Central memory CD8-positive, alpha-beta T cell (primary cell): ENCODE measurements around the gene LDB3.

Experiments used
- ATAC-seq: fragments of 150-1000 bp; cut with Tn5 transposase; replicated peaks from 2 replicates; pipeline ENCODE4 v1.10.0; 2022; ENCODE audit warnings: mild to moderate bottlenecking, moderate FRiP score, moderate number of reproducible peaks; ENCODE audit not compliant: poor library complexity, severe bottlenecking; ENCODE audit errors: extremely low read depth
- DNase-seq, 2 donors: peaks; one replicate each; pipeline ENCODE4 v3.0.0; 2021; ENCODE audit warnings: low spot score in 2 of 2
- H3K27ac Mint-ChIP-seq: one replicate; pipeline ENCODE4 v1.8.0; 2022; ENCODE audit warnings: low read depth, mild to moderate bottlenecking, moderate library complexity, mixed read lengths
- H3K27me3 Mint-ChIP-seq: one replicate; pipeline ENCODE4 v1.8.0; 2022; ENCODE audit warnings: mixed read lengths
- H3K36me3 Mint-ChIP-seq: one replicate; pipeline ENCODE4 v1.8.0; 2022; ENCODE audit warnings: mild to moderate bottlenecking, moderate library complexity, mixed read lengths; ENCODE audit not compliant: insufficient read depth
- H3K4me1 Mint-ChIP-seq: one replicate; pipeline ENCODE4 v1.8.0; 2022; ENCODE audit warnings: mixed read lengths
- H3K4me3 Mint-ChIP-seq: one replicate; pipeline ENCODE4 v1.8.0; 2022; ENCODE audit warnings: mild to moderate bottlenecking, moderate library complexity, mixed read lengths
- H3K9me3 Mint-ChIP-seq: one replicate; pipeline ENCODE4 v1.8.0; 2022; ENCODE audit warnings: mixed read lengths

The LDB3 gene

DNA sequence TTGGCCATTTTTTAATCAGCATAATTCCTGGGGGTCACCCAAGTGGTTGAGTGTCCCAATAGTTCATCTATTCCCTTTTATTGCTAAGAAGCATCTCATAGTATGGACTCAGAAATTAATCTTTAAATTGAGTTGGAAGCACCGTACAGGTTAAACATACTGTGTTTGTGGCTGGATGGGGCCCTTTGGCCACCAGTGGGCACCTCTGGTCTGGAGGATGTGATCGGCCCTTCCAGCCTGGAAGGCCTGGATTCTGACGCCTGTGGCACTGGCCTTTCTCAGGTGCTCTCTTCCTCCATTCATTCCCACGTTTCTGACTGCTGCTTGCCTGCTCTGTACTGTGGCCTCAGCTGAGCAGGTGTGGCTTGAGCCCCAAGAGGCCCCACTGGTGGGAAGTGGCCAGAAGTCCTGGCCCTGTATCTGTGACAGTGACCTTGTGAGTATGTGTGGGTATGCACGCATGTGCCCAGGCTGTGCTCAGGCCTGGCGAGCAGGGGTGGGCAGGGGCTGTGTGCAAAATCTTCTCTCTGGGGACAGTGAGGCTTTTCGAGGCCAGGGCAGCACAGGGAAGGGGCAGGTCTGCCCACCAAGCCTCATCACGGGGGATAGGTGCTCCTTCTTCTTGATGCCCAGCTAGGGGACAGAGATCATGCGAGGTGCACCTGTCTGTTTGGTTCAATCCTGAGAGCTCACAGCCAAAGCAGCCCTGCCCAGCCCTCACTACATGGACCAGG, 30.1 kb downstream of the LDB3 start:
- no peak overlapping the region for H3K27ac Mint-ChIP-seq
- ATAC-seq (no peak), DNase-seq (no peak)
- H3K36me3 Mint-ChIP-seq, result no peaks in the 10 kb centered on the region
- H3K4me1 Mint-ChIP-seq, result peaks cover 5% of the 10 kb centered on the region
- no peaks in the 10 kb centered on the region for H3K9me3 Mint-ChIP-seq
- no peaks in the 10 kb centered on the region for H3K27me3 Mint-ChIP-seq
- H3K4me3 Mint-ChIP-seq, result no peak overlapping the region

DNA sequence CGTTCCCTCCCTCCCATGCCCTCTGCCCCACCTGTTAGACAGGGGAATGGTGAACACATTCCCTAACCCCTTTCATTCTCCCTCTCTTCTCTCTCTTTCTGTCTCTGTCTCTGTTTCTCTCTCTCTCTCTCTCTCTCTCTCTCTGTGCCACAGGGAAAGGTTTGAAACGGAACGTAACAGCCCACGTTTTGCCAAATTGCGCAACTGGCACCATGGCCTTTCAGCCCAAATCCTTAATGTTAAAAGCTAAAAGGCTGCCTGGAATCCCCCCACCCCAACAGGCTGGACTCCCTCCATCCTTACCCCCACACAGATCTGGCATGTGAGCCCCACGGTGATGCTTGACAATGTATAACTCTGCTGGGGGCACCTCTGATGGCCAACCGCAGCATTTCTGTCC, 30.8 kb downstream of the LDB3 start:
- no peak for DNase-seq
- ATAC-seq, result no peak
- Mint-ChIP-seq H3K4me3 (no peak overlapping the region), H3K4me1 (no peaks in the 10 kb centered on the region), H3K9me3 (no peaks in the 10 kb centered on the region), H3K36me3 (no peaks in the 10 kb centered on the region), H3K27me3 (no peaks in the 10 kb centered on the region), H3K27ac (no peak overlapping the region)

DNA sequence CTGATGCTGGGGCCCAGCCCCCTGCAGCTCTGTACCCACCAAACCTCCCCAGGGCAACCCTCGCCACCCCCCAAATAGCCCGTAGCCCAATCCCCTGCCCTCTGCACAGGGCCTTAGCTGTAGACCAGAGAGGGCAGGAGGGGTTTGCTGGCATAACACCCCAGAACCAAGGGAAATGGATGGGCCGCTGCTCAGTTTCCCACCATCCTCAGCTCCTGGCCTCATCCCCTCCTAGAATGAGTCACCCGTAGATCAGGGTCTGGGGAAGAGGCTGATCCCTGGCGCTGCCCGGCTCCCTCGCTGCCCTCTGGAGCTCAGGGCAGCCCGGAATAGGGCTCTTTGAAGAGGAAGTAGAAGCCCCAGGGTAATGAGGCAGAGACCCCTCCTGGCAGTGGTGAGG, 31.2 kb downstream of the LDB3 start:
- Mint-ChIP-seq H3K27me3 (no peaks in the 10 kb centered on the region), H3K9me3 (no peaks in the 10 kb centered on the region), H3K36me3 (no peaks in the 10 kb centered on the region), H3K4me3 (no peak overlapping the region), H3K27ac (no peak overlapping the region), H3K4me1 (no peaks in the 10 kb centered on the region)
- DNase-seq (no peak), ATAC-seq (no peak)

DNA sequence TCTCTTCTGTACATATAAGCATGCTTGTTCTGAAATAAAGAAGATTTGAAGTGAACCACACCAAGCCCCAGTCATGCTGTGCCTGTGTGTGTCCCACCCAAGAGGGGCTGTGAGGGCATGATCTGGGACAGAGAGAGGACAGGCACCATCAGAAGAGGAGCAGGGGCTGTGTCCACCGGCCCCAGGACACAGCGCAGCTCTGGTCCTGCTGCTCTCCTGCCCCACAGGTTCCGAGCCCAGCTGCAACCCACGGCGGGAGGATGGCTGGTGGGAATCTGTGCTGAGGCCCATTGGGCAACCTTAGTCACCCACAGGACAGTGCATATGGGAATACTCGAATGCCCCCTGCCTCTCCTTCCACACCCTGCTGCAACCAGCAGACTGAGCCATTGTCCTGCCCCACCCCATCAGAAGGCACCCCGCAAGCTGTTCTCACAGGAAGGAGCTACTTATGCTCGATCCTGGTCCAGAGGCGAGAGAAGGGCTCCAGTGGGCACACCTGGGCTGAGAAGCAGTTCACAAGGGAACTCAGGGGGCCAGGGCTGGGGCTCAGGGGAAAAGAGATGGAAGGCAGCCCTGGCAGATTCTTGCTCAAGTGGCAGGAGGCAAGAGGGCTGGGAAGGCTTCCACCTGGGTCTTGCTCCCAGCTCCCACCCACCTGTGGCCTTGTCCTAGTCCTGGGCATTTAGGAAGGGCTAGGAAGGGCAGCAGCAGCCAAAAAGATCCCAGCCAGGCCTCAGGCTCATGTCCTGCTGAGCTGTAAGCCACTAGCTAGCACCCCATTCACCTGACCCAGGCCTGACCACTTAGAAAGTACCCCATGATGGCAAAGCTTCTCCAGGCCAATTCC, 31.9 kb downstream of the LDB3 start:
- Mint-ChIP-seq H3K9me3 (no peaks in the 10 kb centered on the region), H3K36me3 (no peaks in the 10 kb centered on the region), H3K27ac (no peak overlapping the region), H3K27me3 (no peaks in the 10 kb centered on the region), H3K4me3 (no peak overlapping the region), H3K4me1 (no peaks in the 10 kb centered on the region)
- DNase-seq, result no peak
- ATAC-seq, result no peak

DNA sequence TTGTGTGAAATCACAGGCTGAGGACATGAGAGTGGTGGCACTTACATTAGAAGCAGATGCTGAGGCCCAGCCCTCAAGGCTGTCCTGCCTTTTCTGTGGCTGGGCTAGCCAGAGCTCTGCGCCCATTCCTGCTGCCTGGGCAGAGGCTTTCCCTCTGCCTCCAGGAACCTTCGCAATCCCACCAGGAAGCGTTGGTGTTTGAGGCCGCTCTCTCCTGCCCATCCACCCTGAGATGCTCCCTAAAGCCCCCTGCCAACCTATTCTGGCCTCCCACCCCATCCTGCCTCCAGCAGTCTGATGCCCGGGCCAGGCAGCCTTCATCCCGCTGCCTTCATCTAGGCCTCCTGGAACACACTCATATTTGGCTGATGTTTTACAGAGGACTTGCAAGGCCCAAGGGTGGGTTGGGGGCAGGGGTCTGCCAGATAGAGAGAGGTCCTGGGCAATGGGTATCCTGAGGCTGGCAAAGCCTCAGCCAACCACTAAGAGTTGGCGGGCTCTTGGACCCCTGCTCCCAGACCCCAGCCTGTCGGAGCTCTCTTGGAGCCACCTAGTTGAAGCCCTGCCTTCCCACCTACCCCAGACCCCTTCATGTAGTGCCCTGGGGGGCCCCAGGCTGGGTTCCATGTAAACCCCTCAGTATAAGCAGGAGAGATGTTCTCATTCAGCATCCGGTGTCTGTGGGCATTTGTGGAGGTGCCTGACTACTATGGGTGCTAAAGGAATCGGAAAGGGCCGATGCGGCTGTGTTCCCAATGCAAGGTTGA, 32.7 kb downstream of the LDB3 start:
- no peak overlapping the region for H3K27ac Mint-ChIP-seq
- ATAC-seq (no peak), DNase-seq (no peak)
- no peaks in the 10 kb centered on the region for H3K9me3 Mint-ChIP-seq
- H3K4me3 Mint-ChIP-seq, result no peak overlapping the region
- no peaks in the 10 kb centered on the region for H3K36me3 Mint-ChIP-seq
- H3K27me3 Mint-ChIP-seq, result no peaks in the 10 kb centered on the region
- no peaks in the 10 kb centered on the region for H3K4me1 Mint-ChIP-seq

DNA sequence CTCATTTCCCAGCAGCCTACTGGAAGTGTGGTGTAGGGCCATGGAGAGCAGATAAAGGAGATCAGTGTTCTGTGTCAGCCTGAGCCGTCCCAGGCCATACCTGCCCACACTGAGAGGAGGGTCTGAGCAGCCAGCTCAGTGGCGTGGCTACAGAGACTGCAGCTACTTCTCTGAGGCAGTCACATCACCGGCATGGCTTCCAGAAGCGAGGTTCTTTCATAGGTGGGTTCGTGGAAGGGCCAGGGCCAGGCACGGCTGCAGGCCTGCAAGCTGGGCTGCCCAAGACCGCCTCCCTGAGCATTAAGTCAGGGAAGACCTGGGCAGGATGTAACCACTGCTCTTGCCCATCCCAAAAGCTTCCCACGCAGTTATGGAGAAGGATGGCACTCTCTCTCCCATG, 34.9 kb downstream of the LDB3 start:
- Mint-ChIP-seq H3K27me3 (no peaks in the 10 kb centered on the region), H3K4me3 (no peak overlapping the region), H3K4me1 (no peaks in the 10 kb centered on the region), H3K27ac (no peak overlapping the region), H3K9me3 (no peaks in the 10 kb centered on the region), H3K36me3 (peaks cover 4% of the 10 kb centered on the region)
- ATAC-seq, result no peak
- DNase-seq, result no peak

DNA sequence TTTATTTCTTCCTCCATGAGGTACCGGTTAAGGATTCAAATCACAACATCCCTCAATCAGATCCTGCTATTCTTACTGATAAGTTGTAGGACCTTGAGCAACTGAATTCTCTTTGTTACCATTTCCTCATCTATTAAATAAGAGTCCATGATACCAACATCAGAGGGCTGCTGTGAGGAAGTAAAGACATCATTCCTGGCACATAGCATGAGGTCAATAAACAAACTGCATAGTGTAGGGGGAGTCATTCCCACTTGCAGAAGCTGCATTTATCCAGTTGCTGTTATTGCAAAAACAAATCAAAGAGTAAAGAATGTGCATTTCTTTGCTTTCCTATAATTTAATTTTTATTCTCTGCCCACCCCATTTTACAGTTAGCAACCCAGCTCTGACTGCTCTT, 36.8 kb downstream of the LDB3 start:
- Mint-ChIP-seq H3K27me3 (no peaks in the 10 kb centered on the region), H3K4me3 (no peak overlapping the region), H3K27ac (no peak overlapping the region), H3K9me3 (no peaks in the 10 kb centered on the region), H3K4me1 (peaks cover 5% of the 10 kb centered on the region), H3K36me3 (peaks cover 4% of the 10 kb centered on the region)
- DNase-seq (no peak), ATAC-seq (no peak)

DNA sequence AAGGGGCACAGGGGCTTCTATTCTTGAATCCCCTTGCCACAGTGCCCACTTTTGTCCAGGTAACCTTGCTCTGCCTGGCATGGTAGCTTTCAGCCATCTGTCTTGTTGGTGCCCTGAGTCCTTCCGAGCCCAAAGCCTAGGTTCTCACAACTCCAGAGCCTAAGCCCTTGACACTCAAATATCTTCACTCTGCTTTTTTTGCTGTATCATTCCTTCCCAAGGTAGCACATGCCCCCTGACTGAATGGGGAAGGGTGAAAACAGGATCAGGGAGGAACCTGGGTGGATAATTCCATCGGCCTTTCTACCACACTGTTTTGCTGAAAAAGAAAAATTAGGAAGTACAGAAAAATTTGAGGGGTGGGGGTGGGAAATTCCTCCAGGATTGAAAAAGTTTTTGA, 37.6 kb downstream of the LDB3 start:
- DNase-seq, result no peak
- Mint-ChIP-seq H3K9me3 (no peaks in the 10 kb centered on the region), H3K27ac (no peak overlapping the region), H3K27me3 (no peaks in the 10 kb centered on the region), H3K4me1 (peaks cover 10% of the 10 kb centered on the region), H3K36me3 (peaks cover 6% of the 10 kb centered on the region), H3K4me3 (no peak overlapping the region)
- no peak for ATAC-seq

DNA sequence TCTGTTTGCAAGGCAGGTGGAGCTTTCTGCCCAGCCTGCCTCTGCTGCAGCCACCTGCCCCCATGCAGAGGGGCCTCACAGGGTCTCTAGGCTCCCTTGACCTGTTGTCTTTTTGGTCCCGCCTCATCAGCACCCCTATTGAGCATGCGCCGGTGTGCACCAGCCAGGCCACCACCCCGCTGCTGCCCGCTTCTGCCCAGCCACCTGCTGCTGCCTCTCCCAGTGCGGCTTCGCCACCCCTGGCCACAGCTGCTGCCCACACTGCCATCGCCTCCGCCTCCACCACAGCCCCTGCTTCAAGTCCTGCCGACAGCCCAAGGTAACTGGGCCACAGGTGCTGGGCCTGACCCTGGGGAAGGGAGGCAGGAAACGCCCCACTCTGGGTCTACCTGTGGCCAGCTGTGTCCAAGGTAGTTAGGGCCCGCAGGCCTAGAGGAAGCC, 38.1 kb downstream of the LDB3 start:
- no peak for ATAC-seq
- peaks cover 12% of the 10 kb centered on the region for H3K4me1 Mint-ChIP-seq
- DNase-seq, result no peak

DNA sequence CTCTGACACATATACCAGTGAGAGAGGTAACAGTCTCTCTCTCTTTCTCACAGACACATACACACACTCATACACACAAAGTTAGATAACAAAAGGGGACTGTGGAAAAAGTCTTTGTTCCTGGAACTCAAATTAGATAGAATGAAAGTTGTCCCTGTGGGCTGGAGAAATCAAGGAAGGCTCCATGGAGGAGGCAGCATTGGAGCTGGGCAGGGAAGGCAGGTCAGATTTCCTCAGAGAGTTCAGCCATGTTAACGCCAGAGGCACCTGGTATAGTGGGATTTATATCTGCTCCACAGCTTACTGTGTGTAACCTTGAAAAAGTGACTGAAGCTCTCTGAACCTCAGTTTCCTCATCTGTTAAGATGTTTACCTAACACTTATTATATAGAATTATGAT, 38.7 kb downstream of the LDB3 start:
- no peaks in the 10 kb centered on the region for H3K27me3 Mint-ChIP-seq
- peaks cover 9% of the 10 kb centered on the region for H3K36me3 Mint-ChIP-seq
- H3K27ac Mint-ChIP-seq, result no peak overlapping the region
- H3K4me1 Mint-ChIP-seq, result peaks cover 14% of the 10 kb centered on the region
- H3K4me3 Mint-ChIP-seq, result no peak overlapping the region
- no peaks in the 10 kb centered on the region for H3K9me3 Mint-ChIP-seq
- DNase-seq (no peak), ATAC-seq (no peak)

More for the DNA sequence above, 38.1 kb downstream of the LDB3 start:
- Mint-ChIP-seq H3K4me3 (no peak overlapping the region), H3K9me3 (no peaks in the 10 kb centered on the region), H3K27me3 (no peaks in the 10 kb centered on the region), H3K36me3 (peaks cover 7% of the 10 kb centered on the region), H3K27ac (no peak overlapping the region)

DNA sequence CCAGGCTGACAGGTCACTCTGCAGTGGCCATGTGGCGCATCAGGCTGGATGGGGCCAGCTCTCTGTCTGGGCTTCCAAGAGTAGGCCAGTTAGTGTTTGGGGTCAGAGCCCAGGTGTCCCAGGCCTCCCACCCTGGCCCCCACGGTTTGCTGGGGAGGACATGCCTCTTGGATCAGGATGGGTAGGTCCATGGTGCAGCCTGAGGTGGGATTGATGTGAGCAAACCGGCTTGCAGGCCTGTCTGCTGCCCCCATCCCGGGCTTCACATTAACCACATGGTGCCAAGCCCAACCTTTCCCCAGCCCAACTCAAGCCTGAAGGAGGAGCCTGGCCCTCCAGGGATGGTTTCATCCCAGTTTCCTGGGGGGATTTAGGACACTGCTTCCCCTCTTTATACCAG, 39.2 kb downstream of the LDB3 start:
- Mint-ChIP-seq H3K9me3 (no peaks in the 10 kb centered on the region), H3K27ac (no peak overlapping the region), H3K4me1 (peaks cover 18% of the 10 kb centered on the region)

DNA sequence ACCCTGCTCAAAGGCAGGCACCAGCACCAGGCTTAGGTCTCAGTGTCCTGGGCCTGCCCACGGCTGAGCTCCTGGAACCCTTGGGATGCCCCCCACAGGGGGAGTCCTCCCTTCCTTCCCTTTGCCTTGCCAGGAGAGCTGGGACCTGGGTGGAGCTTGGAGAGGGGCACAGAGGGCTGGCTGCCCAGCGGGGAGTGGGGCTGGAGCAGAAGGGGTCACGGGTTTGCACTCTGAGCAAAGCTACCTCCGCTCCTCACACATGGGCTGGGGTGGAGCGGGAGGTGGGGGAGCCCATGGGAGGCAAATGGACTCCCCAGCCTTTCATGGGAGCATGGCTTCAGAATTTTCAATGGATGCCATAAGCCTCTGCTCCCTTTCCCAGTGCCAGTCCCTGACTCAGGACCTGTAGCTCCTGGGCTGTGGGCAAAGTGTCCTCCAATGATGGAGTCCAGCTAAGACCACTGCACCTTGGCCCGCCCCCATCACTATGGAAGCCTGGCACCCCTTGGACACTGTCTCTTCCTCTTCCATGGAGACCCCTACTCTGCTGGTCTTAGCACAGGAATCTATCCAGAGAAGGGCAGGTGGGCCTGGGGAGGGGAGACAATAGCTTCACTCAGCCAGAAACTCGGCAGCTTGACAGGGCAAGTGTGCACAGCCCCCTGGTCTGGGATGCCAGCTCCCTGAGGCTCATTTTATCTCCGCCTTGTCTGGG, 39.9 kb downstream of the LDB3 start:
- ATAC-seq (no peak), DNase-seq (no peak)
- Mint-ChIP-seq H3K27ac (no peak overlapping the region), H3K27me3 (no peaks in the 10 kb centered on the region), H3K4me3 (no peak overlapping the region), H3K9me3 (no peaks in the 10 kb centered on the region), H3K36me3 (peaks cover 12% of the 10 kb centered on the region), H3K4me1 (peaks cover 18% of the 10 kb centered on the region)

More for the DNA sequence above, 39.2 kb downstream of the LDB3 start:
- ATAC-seq, result no peak
- DNase-seq, result no peak
- Mint-ChIP-seq H3K36me3 (peaks cover 11% of the 10 kb centered on the region), H3K27me3 (no peaks in the 10 kb centered on the region), H3K4me3 (no peak overlapping the region)
